Measurements from ENCODE around the gene TUBAL3. TPM values are rescaled to one million over a fixed set of nuclear protein-coding genes. Genes with fewer than 3 reads are reported as not detected.

The TUBAL3 gene
- total RNA-seq, 1 donor from 2014 or later: 0.46 TPM

DNA sequence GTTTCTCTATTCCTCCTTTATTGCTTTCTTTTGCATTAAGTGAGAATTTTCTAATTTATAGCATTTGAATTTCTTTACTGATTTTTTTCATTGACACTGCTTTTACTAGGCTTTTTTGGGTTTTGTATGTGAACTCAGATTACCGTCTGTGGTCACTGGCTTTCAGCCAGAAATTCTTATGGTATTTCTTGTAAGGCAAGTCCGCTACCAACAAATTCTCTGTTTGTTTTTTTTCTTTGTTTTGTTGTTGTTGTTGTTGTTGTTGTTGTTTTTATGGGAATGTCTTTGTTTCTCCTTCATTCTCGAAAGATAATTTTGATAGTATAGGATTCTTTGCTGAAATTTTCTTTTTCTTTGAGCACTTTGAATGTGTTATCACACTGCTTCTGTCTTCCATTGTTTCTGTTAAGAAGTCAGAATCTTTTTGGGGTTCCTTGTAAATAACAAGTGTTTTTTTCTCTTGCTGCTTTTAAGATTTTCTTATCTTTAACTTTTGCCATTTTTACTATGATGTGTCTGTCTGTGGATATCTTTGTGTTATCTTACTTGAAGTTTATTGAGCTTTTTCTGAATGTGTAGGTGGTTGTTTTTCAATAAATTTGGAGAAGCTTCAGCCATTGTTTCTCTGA lies 15.0 kb upstream of the TUBAL3 start:
- no peak for DNase-seq (ENCODE audit: low read depth)
- no peak overlapping the region for H3K4me3 ChIP-seq (ENCODE audit: low read depth, low read length)
- H3K36me3 ChIP-seq (ENCODE audit: control insufficient read depth, insufficient read depth, low read length): no peaks in the 10 kb centered on the region
- H3K27me3 ChIP-seq (ENCODE audit: control insufficient read depth, insufficient read depth, low read length): no peaks in the 10 kb centered on the region
- TF ChIP-seq, protein P1, sequence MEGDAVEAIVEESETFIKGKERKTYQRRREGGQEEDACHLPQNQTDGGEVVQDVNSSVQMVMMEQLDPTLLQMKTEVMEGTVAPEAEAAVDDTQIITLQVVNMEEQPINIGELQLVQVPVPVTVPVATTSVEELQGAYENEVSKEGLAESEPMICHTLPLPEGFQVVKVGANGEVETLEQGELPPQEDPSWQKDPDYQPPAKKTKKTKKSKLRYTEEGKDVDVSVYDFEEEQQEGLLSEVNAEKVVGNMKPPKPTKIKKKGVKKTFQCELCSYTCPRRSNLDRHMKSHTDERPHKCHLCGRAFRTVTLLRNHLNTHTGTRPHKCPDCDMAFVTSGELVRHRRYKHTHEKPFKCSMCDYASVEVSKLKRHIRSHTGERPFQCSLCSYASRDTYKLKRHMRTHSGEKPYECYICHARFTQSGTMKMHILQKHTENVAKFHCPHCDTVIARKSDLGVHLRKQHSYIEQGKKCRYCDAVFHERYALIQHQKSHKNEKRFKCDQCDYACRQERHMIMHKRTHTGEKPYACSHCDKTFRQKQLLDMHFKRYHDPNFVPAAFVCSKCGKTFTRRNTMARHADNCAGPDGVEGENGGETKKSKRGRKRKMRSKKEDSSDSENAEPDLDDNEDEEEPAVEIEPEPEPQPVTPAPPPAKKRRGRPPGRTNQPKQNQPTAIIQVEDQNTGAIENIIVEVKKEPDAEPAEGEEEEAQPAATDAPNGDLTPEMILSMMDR (IDR thresholded peaks at IDR 0.05; ENCODE audit: insufficient read depth, low read length, poor library complexity, severe bottlenecking): no peak

DNA sequence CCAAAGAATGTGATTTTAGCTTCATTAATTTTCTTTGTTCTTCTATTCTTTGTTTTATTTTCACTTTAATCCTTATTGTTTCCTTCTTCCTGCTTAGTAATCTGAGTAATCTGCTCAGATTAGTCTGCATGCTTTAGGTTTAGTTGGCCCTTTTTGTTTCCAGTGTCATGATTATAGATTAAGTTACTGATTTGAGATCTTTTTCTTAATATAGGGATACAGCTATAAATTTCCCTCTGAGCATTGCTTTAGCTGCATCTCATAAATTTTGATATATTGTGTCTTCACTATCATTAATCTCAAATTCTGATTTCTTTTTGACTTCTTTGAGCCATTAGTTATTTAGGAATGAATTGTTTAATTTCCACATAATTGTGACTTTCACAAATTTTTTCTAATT lies 14.0 kb upstream of the TUBAL3 start:
- Histone ChIP-seq H3K36me3 (ENCODE audit: control insufficient read depth, insufficient read depth, low read length) (no peaks in the 10 kb centered on the region), H3K27me3 (ENCODE audit: control insufficient read depth, insufficient read depth, low read length) (no peaks in the 10 kb centered on the region), H3K4me3 (ENCODE audit: low read depth, low read length) (no peak overlapping the region)
- no peak for DNase-seq (ENCODE audit: low read depth)
- TF ChIP-seq, protein P1 (IDR thresholded peaks at IDR 0.05; ENCODE audit: insufficient read depth, low read length, poor library complexity, severe bottlenecking): no peak

DNA sequence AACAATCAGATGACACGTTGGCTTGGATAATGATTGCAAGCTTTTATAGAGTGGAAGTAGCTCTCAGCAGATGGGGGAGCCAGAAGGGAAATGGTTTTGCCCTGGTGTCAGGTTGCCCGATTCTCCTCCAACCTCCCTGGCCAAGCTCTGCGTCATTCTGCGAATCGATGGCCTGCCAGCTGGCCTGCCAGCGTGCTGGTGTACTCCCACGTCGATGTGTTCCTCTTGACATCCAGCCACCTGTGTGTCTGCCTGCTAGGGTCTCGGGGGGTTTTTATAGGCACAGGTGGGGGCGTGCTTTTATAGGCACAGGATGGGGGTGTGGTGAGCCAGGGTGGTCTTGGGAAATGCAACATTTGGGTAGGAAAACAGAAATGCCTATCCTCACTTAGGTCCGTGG lies 12.4 kb upstream of the TUBAL3 start:
- Histone ChIP-seq H3K4me3 (ENCODE audit: low read depth, low read length) (no peak overlapping the region), H3K36me3 (ENCODE audit: control insufficient read depth, insufficient read depth, low read length) (no peaks in the 10 kb centered on the region), H3K27me3 (ENCODE audit: control insufficient read depth, insufficient read depth, low read length) (no peaks in the 10 kb centered on the region)
- DNase-seq (ENCODE audit: low read depth): no peak
- TF ChIP-seq, protein P1 (IDR thresholded peaks at IDR 0.05; ENCODE audit: insufficient read depth, low read length, poor library complexity, severe bottlenecking): no peak

DNA sequence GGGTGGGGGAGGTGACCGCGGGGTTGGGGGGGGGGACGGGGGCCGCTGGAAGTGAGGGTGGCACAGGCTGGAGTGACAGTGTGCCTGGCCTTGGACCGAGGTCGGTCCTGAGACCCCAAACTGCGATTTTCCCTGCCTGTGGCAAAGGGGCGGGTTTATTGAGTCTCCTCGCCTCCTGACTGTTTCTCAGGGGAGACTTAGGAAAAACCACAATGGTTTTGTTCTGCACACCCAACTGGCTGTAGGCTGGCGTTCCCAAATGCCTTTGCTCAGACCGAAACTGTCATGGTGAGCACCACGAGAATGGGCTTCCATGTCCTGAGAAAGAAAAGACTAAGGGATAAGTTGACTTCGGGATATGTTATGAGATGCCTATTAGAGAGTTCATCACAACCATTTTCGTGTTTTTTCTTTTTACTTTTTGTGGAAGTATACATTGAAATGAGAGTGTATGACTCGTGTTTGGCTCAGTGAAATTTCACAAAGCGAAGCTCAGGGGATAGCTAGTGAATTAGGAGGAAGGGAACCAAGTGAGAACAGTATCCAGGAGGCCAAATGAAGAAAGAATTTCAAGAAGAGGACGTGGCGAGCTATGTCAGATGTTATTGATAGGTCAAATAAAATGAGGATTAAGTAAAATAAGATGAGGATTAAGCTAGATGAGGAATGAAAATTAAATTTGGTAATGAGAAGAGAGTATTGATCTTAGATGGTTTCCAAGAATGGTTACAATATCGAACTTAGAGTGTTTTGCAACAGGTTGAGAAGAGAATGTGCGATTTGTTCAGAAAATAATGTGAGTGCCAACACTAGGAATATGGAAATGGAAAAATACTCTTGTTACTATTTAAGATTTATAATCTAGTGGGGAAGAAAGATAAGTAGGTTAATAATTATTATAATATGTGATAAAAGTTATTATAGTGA lies 8.6 kb upstream of the TUBAL3 start:
- TF ChIP-seq, protein P1 (IDR thresholded peaks at IDR 0.05; ENCODE audit: insufficient read depth, low read length, poor library complexity, severe bottlenecking): no peak
- no peaks in the 10 kb centered on the region for H3K36me3 ChIP-seq (ENCODE audit: control insufficient read depth, insufficient read depth, low read length)
- DNase-seq (ENCODE audit: low read depth): peak; percentile 31

DNA sequence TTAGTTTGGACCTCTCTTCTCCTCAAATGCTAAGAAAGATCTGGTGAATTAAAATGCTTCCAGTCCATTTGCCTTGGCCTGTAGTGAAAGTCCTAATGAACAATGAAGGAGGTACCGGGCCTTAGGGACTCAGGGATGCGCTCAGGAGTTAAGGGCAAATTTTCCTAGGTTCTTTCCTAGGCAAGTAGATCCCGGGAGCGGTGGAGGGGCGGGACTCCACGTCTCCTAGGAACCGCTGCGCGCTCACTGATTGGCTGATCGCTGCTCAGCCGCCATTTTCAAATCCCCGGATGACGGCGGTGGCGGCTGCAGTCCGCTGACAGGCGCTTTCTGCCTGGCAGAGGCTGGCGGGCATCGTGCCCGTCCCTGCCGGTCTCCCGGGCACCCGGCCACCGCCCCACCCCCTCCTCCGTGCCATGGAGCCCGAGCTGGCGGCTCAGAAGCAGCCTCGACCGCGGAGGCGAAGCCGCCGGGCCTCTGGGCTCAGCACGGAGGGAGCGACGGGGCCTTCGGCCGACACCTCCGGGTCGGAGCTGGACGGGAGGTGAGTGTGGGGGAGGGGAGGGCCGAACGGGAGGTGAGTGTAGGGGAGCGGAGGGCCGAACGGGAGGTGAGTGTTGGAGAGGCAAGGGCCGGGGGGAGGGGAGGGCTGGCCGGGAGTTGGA lies 7.8 kb upstream of the TUBAL3 start, which contains the start of gene NET1:
Gene NET1, plus strand, starts transcription at position 281 of the 665 bp plus-strand sequence. Its CDS starts 136 bp downstream, at position 417.
- TF ChIP-seq, protein P1 (IDR thresholded peaks at IDR 0.05; ENCODE audit: insufficient read depth, low read length, poor library complexity, severe bottlenecking): no peak
- peak; percentile 50 for DNase-seq (ENCODE audit: low read depth)

More for the DNA sequence above, 8.6 kb upstream of the TUBAL3 start:
- H3K27me3 ChIP-seq (ENCODE audit: control insufficient read depth, insufficient read depth, low read length): no peaks in the 10 kb centered on the region
- peak overlapping the region; percentile 80 for H3K4me3 ChIP-seq (ENCODE audit: low read depth, low read length)

More for the DNA sequence above, 7.8 kb upstream of the TUBAL3 start, which contains the start of gene NET1:
- no peaks in the 10 kb centered on the region for H3K27me3 ChIP-seq (ENCODE audit: control insufficient read depth, insufficient read depth, low read length)
- no peaks in the 10 kb centered on the region for H3K36me3 ChIP-seq (ENCODE audit: control insufficient read depth, insufficient read depth, low read length)
- H3K4me3 ChIP-seq (ENCODE audit: low read depth, low read length): peak within 1 kb of the TSS; percentile 80

Measured in kidney epithelial cell (primary cell).